OCI-LY1 (cell line): Measurements from ENCODE around the gene FAP.

Experiments
- H2AFZ ChIP-seq: fragments of 200-600 bp; sonication (generic), shearing (Covaris generic); 2 replicates; pipeline ENCODE4 v1.6.0; 2014; ENCODE audit warnings: antibody characterized with exemption, mild to moderate bottlenecking, low read length
- H3F3A ChIP-seq: fragments of 200-600 bp; sonication (generic), shearing (Covaris generic); 2 replicates; pipeline ENCODE4 v1.6.0; 2014; ENCODE audit warnings: mild to moderate bottlenecking, antibody characterized with exemption, low read length, moderate library complexity; ENCODE audit not compliant: insufficient read depth
- H3K27ac ChIP-seq: fragments of 200-600 bp; sonication (generic); 2 replicates; pipeline ENCODE4 v1.5.1; 2014; ENCODE audit warnings: low read length, mixed run types, mild to moderate bottlenecking, low read depth; ENCODE audit not compliant: poor library complexity, severe bottlenecking
- H3K27me3 ChIP-seq: fragments of 200-600 bp; sonication (generic); 2 replicates; pipeline ENCODE4 v1.6.0; 2014; ENCODE audit warnings: antibody characterized with exemption, mild to moderate bottlenecking, low read length, moderate library complexity; ENCODE audit not compliant: insufficient read depth
- H3K36me3 ChIP-seq: fragments of 200-600 bp; sonication (generic); 2 replicates; pipeline ENCODE4 v1.6.1; 2014; ENCODE audit warnings: mild to moderate bottlenecking, antibody characterized with exemption, low read length, moderate library complexity, mixed read lengths; ENCODE audit not compliant: insufficient read depth
- H3K4me1 ChIP-seq: fragments of 200-600 bp; sonication (generic); 2 replicates; pipeline ENCODE4 v1.5.1; 2014; ENCODE audit warnings: mild to moderate bottlenecking, low read length, moderate library complexity; ENCODE audit not compliant: insufficient read depth, severe bottlenecking
- H3K4me2 ChIP-seq: fragments of 200-600 bp; sonication (generic), shearing (Covaris generic); 2 replicates; pipeline ENCODE4 v1.6.1; 2014; ENCODE audit warnings: low read length
- H3K4me3 ChIP-seq: fragments of 200-600 bp; sonication (generic); 2 replicates; pipeline ENCODE4 v1.5.1; 2014; ENCODE audit warnings: low read length, low read depth, mild to moderate bottlenecking, mixed read lengths; ENCODE audit not compliant: poor library complexity, severe bottlenecking
- H3K79me2 ChIP-seq: fragments of 200-600 bp; shearing (Covaris generic); 2 replicates; pipeline ENCODE4 v1.6.1; 2016; ENCODE audit warnings: mixed run types, low read length, mixed read lengths; ENCODE audit not compliant: insufficient read depth
- H3K9ac ChIP-seq: fragments of 200-600 bp; sonication (generic), shearing (Covaris generic); 2 replicates; pipeline ENCODE4 v1.6.1; 2014; ENCODE audit warnings: mild to moderate bottlenecking, low read length, mixed read lengths
- H3K9me2 ChIP-seq: fragments of 200-600 bp; sonication (generic), shearing (Covaris generic); 2 replicates; pipeline ENCODE4 v1.6.1; 2014; ENCODE audit warnings: low read depth, mild to moderate bottlenecking, low read length, mixed read lengths
- H3K9me3 ChIP-seq: fragments of 200-600 bp; shearing (Covaris generic); 2 replicates; pipeline ENCODE4 v1.6.1; 2014; ENCODE audit warnings: low read length, mixed read lengths
- H4K20me1 ChIP-seq: fragments of 200-600 bp; sonication (generic), shearing (Covaris generic); 2 replicates; pipeline ENCODE4 v1.6.0; 2016; ENCODE audit warnings: mild to moderate bottlenecking, low read length; ENCODE audit not compliant: insufficient read depth
- EZH2 ChIP-seq: fragments of 200-600 bp; sonication (generic), shearing (Covaris generic); IDR thresholded peaks from 2 replicates; pipeline ENCODE4 v1.8.0; 2017; ENCODE audit warnings: borderline replicate concordance, mixed run types, mild to moderate bottlenecking, antibody characterized with exemption, low read length, moderate library complexity, mixed read lengths
- TF ChIP-seq, protein P1 (sequence below): fragments of 200-600 bp; sonication (generic), shearing (Covaris generic); IDR thresholded peaks from 2 replicates; pipeline ENCODE4 v1.5.1; 2017; ENCODE audit warnings: mild to moderate bottlenecking, antibody characterized with exemption, low read length, moderate library complexity, mixed read lengths

FAP gene

DNA sequence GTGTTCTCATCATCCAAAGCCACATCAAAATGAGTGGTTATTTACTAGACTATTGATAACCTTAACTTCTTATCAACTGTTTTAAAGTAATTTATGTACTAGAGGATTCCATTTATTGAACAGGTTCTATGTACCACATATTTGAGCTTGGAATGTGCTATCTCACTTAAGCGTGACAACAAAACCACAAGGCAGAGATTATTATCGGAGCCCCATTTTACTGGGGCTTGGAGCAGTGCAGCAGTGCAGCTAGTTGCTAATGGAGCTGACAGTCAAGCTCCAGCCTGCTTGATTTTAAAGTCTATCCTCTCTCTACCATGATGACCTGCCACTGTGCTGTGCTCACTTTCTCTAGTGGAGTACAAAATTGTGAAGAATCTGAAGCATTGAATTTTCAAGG, 115.8 kb downstream of the FAP start:
- no peak overlapping the region for H3K9ac ChIP-seq
- H3K27ac ChIP-seq, result no peak overlapping the region
- TF ChIP-seq EZH2, result no peak
- TF ChIP-seq, protein P1, sequence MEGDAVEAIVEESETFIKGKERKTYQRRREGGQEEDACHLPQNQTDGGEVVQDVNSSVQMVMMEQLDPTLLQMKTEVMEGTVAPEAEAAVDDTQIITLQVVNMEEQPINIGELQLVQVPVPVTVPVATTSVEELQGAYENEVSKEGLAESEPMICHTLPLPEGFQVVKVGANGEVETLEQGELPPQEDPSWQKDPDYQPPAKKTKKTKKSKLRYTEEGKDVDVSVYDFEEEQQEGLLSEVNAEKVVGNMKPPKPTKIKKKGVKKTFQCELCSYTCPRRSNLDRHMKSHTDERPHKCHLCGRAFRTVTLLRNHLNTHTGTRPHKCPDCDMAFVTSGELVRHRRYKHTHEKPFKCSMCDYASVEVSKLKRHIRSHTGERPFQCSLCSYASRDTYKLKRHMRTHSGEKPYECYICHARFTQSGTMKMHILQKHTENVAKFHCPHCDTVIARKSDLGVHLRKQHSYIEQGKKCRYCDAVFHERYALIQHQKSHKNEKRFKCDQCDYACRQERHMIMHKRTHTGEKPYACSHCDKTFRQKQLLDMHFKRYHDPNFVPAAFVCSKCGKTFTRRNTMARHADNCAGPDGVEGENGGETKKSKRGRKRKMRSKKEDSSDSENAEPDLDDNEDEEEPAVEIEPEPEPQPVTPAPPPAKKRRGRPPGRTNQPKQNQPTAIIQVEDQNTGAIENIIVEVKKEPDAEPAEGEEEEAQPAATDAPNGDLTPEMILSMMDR, result no peak
- H4K20me1 ChIP-seq, result no peaks in the 10 kb centered on the region
- H3K79me2 ChIP-seq, result no peaks in the 10 kb centered on the region
- no peaks in the 10 kb centered on the region for H3K27me3 ChIP-seq
- peaks cover 8% of the 10 kb centered on the region for H3K4me1 ChIP-seq
- no peaks in the 10 kb centered on the region for H3K36me3 ChIP-seq
- no peaks in the 10 kb centered on the region for H3F3A ChIP-seq
- no peaks in the 10 kb centered on the region for H3K9me3 ChIP-seq
- no peak overlapping the region for H3K4me2 ChIP-seq
- no peak overlapping the region for H3K4me3 ChIP-seq
- no peak overlapping the region for H2AFZ ChIP-seq
- H3K9me2 ChIP-seq, result no peaks in the 10 kb centered on the region

DNA sequence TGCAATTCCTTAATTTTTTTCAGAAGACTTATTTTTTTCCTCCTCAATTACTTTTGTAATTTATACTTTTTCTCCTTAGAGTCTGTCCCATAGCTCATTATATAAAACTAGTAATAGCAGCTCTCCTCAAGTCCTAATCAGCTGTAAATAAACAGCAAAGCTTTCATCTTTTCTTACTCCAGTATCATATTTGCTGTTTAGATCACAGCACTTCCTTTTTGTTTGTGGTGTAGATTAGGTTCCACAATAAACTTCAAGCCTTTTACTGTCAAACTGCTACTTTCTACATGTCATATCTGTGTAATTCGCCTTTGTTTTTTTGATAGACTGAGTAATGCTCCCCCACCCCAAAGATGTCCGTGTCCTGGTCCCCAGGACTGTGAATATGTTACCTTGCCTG, 116.7 kb downstream of the FAP start:
- H3K9me3 ChIP-seq, result no peaks in the 10 kb centered on the region
- H3K27ac ChIP-seq, result no peak overlapping the region
- no peak overlapping the region for H2AFZ ChIP-seq
- H3K4me1 ChIP-seq, result peaks cover 8% of the 10 kb centered on the region
- no peaks in the 10 kb centered on the region for H4K20me1 ChIP-seq
- H3K9ac ChIP-seq, result no peak overlapping the region
- H3K79me2 ChIP-seq, result no peaks in the 10 kb centered on the region
- H3K27me3 ChIP-seq, result no peaks in the 10 kb centered on the region
- TF ChIP-seq EZH2, result no peak
- TF ChIP-seq, protein P1, result no peak
- no peak overlapping the region for H3K4me2 ChIP-seq
- H3F3A ChIP-seq, result no peaks in the 10 kb centered on the region
- H3K4me3 ChIP-seq, result no peak overlapping the region
- no peaks in the 10 kb centered on the region for H3K36me3 ChIP-seq
- no peaks in the 10 kb centered on the region for H3K9me2 ChIP-seq

DNA sequence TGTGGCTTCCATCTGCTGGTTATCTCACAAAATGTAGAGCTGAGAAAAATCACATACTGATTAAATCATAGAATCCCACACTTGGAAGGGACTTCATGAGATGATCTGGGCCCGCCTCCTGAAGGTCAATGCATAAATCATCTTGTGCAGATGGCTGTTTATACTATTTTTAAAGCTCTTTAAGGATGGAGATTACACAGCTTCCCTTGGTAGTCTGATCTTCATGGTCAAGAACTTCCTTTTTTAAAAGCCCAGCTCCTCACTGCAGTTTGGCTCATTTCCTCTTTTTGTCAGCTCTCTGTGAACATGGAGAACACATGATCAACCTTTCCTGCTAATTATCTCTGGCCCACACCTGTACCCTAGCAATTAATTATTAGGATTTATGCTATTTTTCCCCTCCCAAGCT, 117.1 kb downstream of the FAP start:
- Histone ChIP-seq H3K4me2 (no peak overlapping the region), H3K9ac (no peak overlapping the region), H3K4me1 (peaks cover 8% of the 10 kb centered on the region), H3K27me3 (no peaks in the 10 kb centered on the region), H3K79me2 (no peaks in the 10 kb centered on the region), H3K36me3 (no peaks in the 10 kb centered on the region), H3K4me3 (no peak overlapping the region), H3K9me3 (no peaks in the 10 kb centered on the region), H3K9me2 (no peaks in the 10 kb centered on the region), H4K20me1 (no peaks in the 10 kb centered on the region), H2AFZ (no peak overlapping the region), H3F3A (no peaks in the 10 kb centered on the region), H3K27ac (no peak overlapping the region)
- TF ChIP-seq, protein P1, result no peak
- TF ChIP-seq EZH2, result no peak
